Testis (tissue), 2 donors: Measurements from ENCODE around the gene ZAP70.
A peak's percentile ranks its signal among the peaks of the same experiment; 100 is the strongest.

ENCODE experiments used
- POLR2A ChIP-seq: fragments of 450-650 bp; IDR thresholded peaks from one replicate; pipeline ENCODE4 v1.6.1; 2017; ENCODE audit warnings: antibody characterized with exemption, mild to moderate bottlenecking, moderate library complexity
- TF ChIP-seq, protein P1 (sequence below), 3 experiments: fragments of 450-650 bp in 2 of 3; fragments of 200-600 bp in 1 of 3; sonication (generic) in 1 of 3; IDR thresholded peaks; one replicate each; pipeline ENCODE4 v1.5.1; 2016 to 2019; ENCODE audit warnings: antibody characterized with exemption in 3 of 3, mild to moderate bottlenecking in 2 of 3, moderate library complexity in 1 of 3

DNA sequence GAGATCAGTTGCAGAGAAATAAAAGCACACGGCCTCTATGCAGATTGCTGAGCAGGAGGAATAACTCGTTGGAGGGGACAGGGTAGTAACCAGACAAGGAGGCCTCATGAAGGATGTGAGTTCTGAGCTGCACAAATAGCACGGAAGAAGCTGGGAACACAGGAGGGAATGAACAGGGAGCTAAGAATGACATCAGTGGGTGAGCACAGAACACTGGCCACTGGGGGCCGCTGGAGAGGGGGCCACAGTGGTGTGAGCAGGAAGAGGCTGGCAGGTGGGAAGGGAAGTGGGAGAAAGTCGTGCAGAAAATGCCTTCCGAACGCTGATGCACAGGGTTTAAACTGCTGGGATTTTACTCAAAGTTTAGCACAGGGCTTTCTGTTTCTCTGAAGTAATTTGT, 61.0 kb downstream of the ZAP70 start:
- TF ChIP-seq, protein P1, sequence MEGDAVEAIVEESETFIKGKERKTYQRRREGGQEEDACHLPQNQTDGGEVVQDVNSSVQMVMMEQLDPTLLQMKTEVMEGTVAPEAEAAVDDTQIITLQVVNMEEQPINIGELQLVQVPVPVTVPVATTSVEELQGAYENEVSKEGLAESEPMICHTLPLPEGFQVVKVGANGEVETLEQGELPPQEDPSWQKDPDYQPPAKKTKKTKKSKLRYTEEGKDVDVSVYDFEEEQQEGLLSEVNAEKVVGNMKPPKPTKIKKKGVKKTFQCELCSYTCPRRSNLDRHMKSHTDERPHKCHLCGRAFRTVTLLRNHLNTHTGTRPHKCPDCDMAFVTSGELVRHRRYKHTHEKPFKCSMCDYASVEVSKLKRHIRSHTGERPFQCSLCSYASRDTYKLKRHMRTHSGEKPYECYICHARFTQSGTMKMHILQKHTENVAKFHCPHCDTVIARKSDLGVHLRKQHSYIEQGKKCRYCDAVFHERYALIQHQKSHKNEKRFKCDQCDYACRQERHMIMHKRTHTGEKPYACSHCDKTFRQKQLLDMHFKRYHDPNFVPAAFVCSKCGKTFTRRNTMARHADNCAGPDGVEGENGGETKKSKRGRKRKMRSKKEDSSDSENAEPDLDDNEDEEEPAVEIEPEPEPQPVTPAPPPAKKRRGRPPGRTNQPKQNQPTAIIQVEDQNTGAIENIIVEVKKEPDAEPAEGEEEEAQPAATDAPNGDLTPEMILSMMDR (IDR thresholded peaks at IDR 0.05), result peak in 1 of 3 experiments; percentile 27
- TF ChIP-seq POLR2A, result no peak
